Measurements from ENCODE around the gene ZCWPW1. TPM values are rescaled to one million over a fixed set of nuclear protein-coding genes. Genes with fewer than 3 reads are reported as not detected.

The ZCWPW1 gene
- total and polyA plus RNA-seq, 10 of the 15 experiments (the other 5 are each of a cell fraction or from before 2014, with no cell fraction given): 1.3 to 4.4 (median 3.7) TPM

GRCh38 chr7:100476101-100476780 lies 47.7 kb upstream of the ZCWPW1 start:
- DNase-seq (ENCODE audit: low read depth, low spot score) (no peak), ATAC-seq (no peak), FAIRE-seq (no peak)
- Histone ChIP-seq H3K36me3 (ENCODE audit: control insufficient read depth in 2 of 2, insufficient read depth in 2 of 2, low read length in 1 of 2) (peaks cover 2 to 12% of the 10 kb centered on the region in 2 experiments; a peak in 3 of 4 replicates), H2AFZ (ENCODE audit: control insufficient read depth, low read depth, low read length) (no peak overlapping the region), H3K9me3 (replicated peaks; ENCODE audit: control insufficient read depth, insufficient read depth, low read length) (no peaks in the 10 kb centered on the region), H3K79me2 (ENCODE audit: control insufficient read depth, insufficient read depth, low read length) (peaks cover 59% of the 10 kb centered on the region), H3K27ac (ENCODE audit: control insufficient read depth, insufficient read depth) (peak overlapping the region; percentile 68), H3K4me3 (peak overlapping the region; percentile 99), H3K9ac (ENCODE audit: control insufficient read depth, insufficient read depth, low read length) (peak overlapping the region; percentile 83), H3K27me3 (replicated peaks in 1 of 2; ENCODE audit: control insufficient read depth in 2 of 2, insufficient read depth in 2 of 2, low read length in 1 of 2) (no peaks in the 10 kb centered on the region), H3K4me1 (ENCODE audit: control insufficient read depth, insufficient read depth, low read length) (peaks cover 28% of the 10 kb centered on the region), H4K20me1 (ENCODE audit: control insufficient read depth, insufficient read depth) (peaks cover 4% of the 10 kb centered on the region; the same call in 1 of the 2 replicates), H3K4me2 (ENCODE audit: control insufficient read depth, insufficient read depth) (peak overlapping the region; percentile 97)
- peak; percentile 29; the same call in 1 of the 2 replicates for TF ChIP-seq SPI1 (IDR thresholded peaks at IDR 0.05; ENCODE audit: borderline replicate concordance, insufficient read depth, low read depth, low read length)
- no peak for TF ChIP-seq RBBP5 (conservative IDR thresholded peaks at IDR 0.05)
- TF ChIP-seq ASH2L (IDR thresholded peaks at IDR 0.05; ENCODE audit: borderline replicate concordance, low read depth): no peak
- no peak for TF ChIP-seq IKZF1 (conservative IDR thresholded peaks at IDR 0.05)
- TF ChIP-seq HDGF (IDR thresholded peaks at IDR 0.05): 0 out of 2 replicates have a peak, but pooled peaks have one; percentile 6
- SMC1A ChIA-PET (ENCODE audit: uncharacterized antibody, unreplicated experiment): interaction anchor here (0.9 to 2.7 kb wide), 3 partner anchors 19 to 83 kb away, joined by 4 to 12 read pairs (median 5); no protein-coding TSS in a partner anchor
- POLR2A ChIA-PET: interaction anchor here (0.5 to 2.2 kb wide), 9 partner anchors 21 to 372 kb away, joined by 3 to 8 read pairs (median 5); partner anchors contain the start of genes FBXO24, LRCH4 and MEPCE
- RAD21 ChIA-PET (ENCODE audit: unreplicated experiment): interaction anchor here (0.7 to 1.6 kb wide), 3 partner anchors 40 to 108 kb away, joined by 3 to 8 read pairs (median 3); no protein-coding TSS in a partner anchor
- CTCF ChIA-PET: interaction anchor here (0.6 to 5.4 kb wide), 12 partner anchors 21 to 215 kb away, joined by 3 to 37 read pairs (median 4); partner anchors contain the start of gene AGFG2
- in situ Hi-C loops (cut with MboI) (loop anchor here (10.0 kb wide), 1 partner anchor 379 kb away; the partner anchor contains the start of gene SLC12A9), intact Hi-C loops (cut with micrococcal nuclease; ENCODE audit: unreplicated experiment) (loop anchor here (5.0 to 10.0 kb wide), 3 partner anchors 71 to 251 kb away; partner anchors contain the start of gene GIGYF1)
- WGBS (ENCODE audit: insufficient coverage, insufficient replicate concordance, low lambda C conversion rate, missing lambda C conversion rate): 0% methylated on average over 6 of the region's 6 CpGs
- BruUV-seq (replicated peaks): TSS peak; percentile 25
